Tibial nerve (tissue), 3 donors: ENCODE measurements around the gene SHROOM2.

Source experiments
- POLR2A ChIP-seq, 2 donors: fragments of 450-650 bp; IDR thresholded peaks; one replicate each; pipeline ENCODE4 v1.6.1; 2017; ENCODE audit warnings: antibody characterized with exemption in 2 of 2, mild to moderate bottlenecking in 2 of 2, moderate library complexity in 2 of 2
- TF ChIP-seq, protein P1 (sequence below), 5 experiments: fragments of 200-600 bp in 3 of 5; fragments of 450-650 bp in 2 of 5; sonication (generic) in 3 of 5; IDR thresholded peaks; one replicate each; pipeline ENCODE4 v1.5.1; 2016 to 2019; ENCODE audit warnings: antibody characterized with exemption in 5 of 5, mild to moderate bottlenecking in 3 of 5, moderate library complexity in 2 of 5

- TF ChIP-seq POLR2A (IDR thresholded peaks at IDR 0.05): no peak
- TF ChIP-seq, protein P1, sequence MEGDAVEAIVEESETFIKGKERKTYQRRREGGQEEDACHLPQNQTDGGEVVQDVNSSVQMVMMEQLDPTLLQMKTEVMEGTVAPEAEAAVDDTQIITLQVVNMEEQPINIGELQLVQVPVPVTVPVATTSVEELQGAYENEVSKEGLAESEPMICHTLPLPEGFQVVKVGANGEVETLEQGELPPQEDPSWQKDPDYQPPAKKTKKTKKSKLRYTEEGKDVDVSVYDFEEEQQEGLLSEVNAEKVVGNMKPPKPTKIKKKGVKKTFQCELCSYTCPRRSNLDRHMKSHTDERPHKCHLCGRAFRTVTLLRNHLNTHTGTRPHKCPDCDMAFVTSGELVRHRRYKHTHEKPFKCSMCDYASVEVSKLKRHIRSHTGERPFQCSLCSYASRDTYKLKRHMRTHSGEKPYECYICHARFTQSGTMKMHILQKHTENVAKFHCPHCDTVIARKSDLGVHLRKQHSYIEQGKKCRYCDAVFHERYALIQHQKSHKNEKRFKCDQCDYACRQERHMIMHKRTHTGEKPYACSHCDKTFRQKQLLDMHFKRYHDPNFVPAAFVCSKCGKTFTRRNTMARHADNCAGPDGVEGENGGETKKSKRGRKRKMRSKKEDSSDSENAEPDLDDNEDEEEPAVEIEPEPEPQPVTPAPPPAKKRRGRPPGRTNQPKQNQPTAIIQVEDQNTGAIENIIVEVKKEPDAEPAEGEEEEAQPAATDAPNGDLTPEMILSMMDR (IDR thresholded peaks at IDR 0.05): no peak
These were observed 133.5 kb downstream of the SHROOM2 start for GRCh38 chrX:9919632-9920172.
